COLO668 (cell line): ENCODE measurements around the gene TRABD2B.

ENCODE experiments used
- DNase-seq: peaks from one replicate; lab custom pipeline; 2025; ENCODE audit not compliant: unreplicated experiment; lab: John Stamatoyannopoulos, UW

Gene TRABD2B

GRCh38 chr1:47711848-47712492 lies 285.2 kb downstream of the TRABD2B start:
- DNase-seq: no peak

- DNase-seq: no peak
Measured at GRCh38 chr1:47711184-47711847, 285.9 kb downstream of the TRABD2B start.
